Neural cell (in vitro differentiated cells): ENCODE measurements around the gene GNAI1. TPM values are rescaled to one million over a fixed set of nuclear protein-coding genes. Genes with fewer than 3 reads are reported as not detected.

Source experiments
- H2AFZ ChIP-seq: fragments of 200-600, 300-800 bp; sonication (generic), shearing (Covaris generic); 2 replicates; pipeline ENCODE4 v1.6.0; 2014; ENCODE audit warnings: low read depth, mild to moderate bottlenecking, antibody characterized with exemption, low read length, moderate library complexity
- H3F3A ChIP-seq: fragments of 200-600 bp; shearing (Covaris generic); 2 replicates; pipeline ENCODE4 v1.6.1; 2016; ENCODE audit warnings: mild to moderate bottlenecking, moderate library complexity, mixed read lengths, antibody characterized with exemption, low read length; ENCODE audit not compliant: insufficient read depth, poor library complexity, severe bottlenecking
- H3K27ac ChIP-seq: fragments of 200-600, 300-800 bp; sonication (generic), shearing (Covaris generic); 2 replicates; pipeline ENCODE4 v1.5.1; 2014; ENCODE audit warnings: mild to moderate bottlenecking, low read length, moderate library complexity
- H3K27me3 ChIP-seq: fragments of 300-800, 200-600 bp; sonication (generic), shearing (Covaris generic); 2 replicates; pipeline ENCODE4 v1.6.0; 2014; ENCODE audit warnings: mild to moderate bottlenecking, low read depth, low read length, moderate library complexity; ENCODE audit not compliant: insufficient read depth
- H3K36me3 ChIP-seq: fragments of 300-800, 200-600 bp; sonication (generic), shearing (Covaris generic); 2 replicates; pipeline ENCODE4 v1.5.1; 2014; ENCODE audit warnings: mild to moderate bottlenecking, antibody characterized with exemption, low read length, moderate library complexity; ENCODE audit not compliant: insufficient read depth
- H3K4me2 ChIP-seq: fragments of 300-800, 200-600 bp; sonication (generic), shearing (Covaris generic); 2 replicates; pipeline ENCODE4 v1.6.0; 2014; ENCODE audit warnings: mild to moderate bottlenecking, low read length
- H3K4me3 ChIP-seq: fragments of 300-800, 200-600 bp; sonication (generic), shearing (Covaris generic); 2 replicates; pipeline ENCODE4 v1.5.1; 2014; ENCODE audit warnings: mild to moderate bottlenecking, low read length, moderate library complexity
- H3K79me2 ChIP-seq: fragments of 200-600 bp; shearing (Covaris generic); replicated peaks from 2 replicates; pipeline ENCODE4 v1.6.0; 2014; ENCODE audit warnings: mild to moderate bottlenecking, low read length, moderate library complexity; ENCODE audit not compliant: insufficient read depth
- H3K9ac ChIP-seq: fragments of 300-800, 200-600 bp; sonication (generic), shearing (Covaris generic); 2 replicates; pipeline ENCODE4 v1.6.1; 2016; ENCODE audit warnings: mild to moderate bottlenecking, low read length, mixed read lengths
- H3K9me2 ChIP-seq: fragments of 200-600 bp; shearing (Covaris generic); 2 replicates; pipeline ENCODE4 v1.6.1; 2016; ENCODE audit warnings: mild to moderate bottlenecking, low read length, mixed read lengths; ENCODE audit not compliant: insufficient read depth
- H3K9me3 ChIP-seq: fragments of 200-600, 300-800 bp; sonication (generic), shearing (Covaris generic); 2 replicates; pipeline ENCODE4 v1.6.1; 2016; ENCODE audit warnings: mild to moderate bottlenecking, mixed run types, low read length, moderate library complexity, mixed read lengths
- H4K20me1 ChIP-seq: fragments of 200-600 bp; shearing (Covaris generic); 2 replicates; pipeline ENCODE4 v1.6.1; 2016; ENCODE audit warnings: mild to moderate bottlenecking, mixed run types; ENCODE audit not compliant: insufficient read depth
- CTCF ChIP-seq: fragments of 450-650 bp; IDR thresholded peaks from 2 replicates; pipeline ENCODE4 v1.5.1; 2014; ENCODE audit warnings: antibody characterized with exemption, mild to moderate bottlenecking, moderate library complexity; ENCODE audit not compliant: poor library complexity, severe bottlenecking
- EP300 ChIP-seq: fragments of 450-650 bp; conservative IDR thresholded peaks from 2 replicates; pipeline ENCODE4 v1.6.1; 2014; ENCODE audit warnings: antibody characterized with exemption, mild to moderate bottlenecking, moderate library complexity; ENCODE audit not compliant: poor library complexity, severe bottlenecking
- EZH2 ChIP-seq: fragments of 200-600, 300-800 bp; shearing (Covaris generic), sonication (generic); IDR thresholded peaks from 2 replicates; pipeline ENCODE4 v1.6.1; 2014; ENCODE audit warnings: antibody characterized with exemption, low read length, borderline replicate concordance, mild to moderate bottlenecking; ENCODE audit not compliant: insufficient read depth, poor library complexity, severe bottlenecking
- MXI1 ChIP-seq: fragments of 450-650 bp; conservative IDR thresholded peaks from 2 replicates; pipeline ENCODE4 v1.6.1; 2014; ENCODE audit warnings: antibody characterized with exemption, mild to moderate bottlenecking; ENCODE audit not compliant: poor library complexity, severe bottlenecking
- POLR2AphosphoS5 ChIP-seq: IDR thresholded peaks from 2 replicates; pipeline ENCODE4 v1.6.1; 2012
- RAD21 ChIP-seq: fragments of 450-650 bp; conservative IDR thresholded peaks from 2 replicates; pipeline ENCODE4 v1.6.1; 2014; ENCODE audit warnings: antibody characterized with exemption, mild to moderate bottlenecking, moderate library complexity
- REST ChIP-seq: IDR thresholded peaks from 2 replicates; pipeline ENCODE4 v1.6.1; 2012; ENCODE audit warnings: borderline replicate concordance
- SMC3 ChIP-seq: fragments of 450-650 bp; conservative IDR thresholded peaks from 2 replicates; pipeline ENCODE4 v1.6.1; 2014; ENCODE audit warnings: antibody characterized with exemption, mild to moderate bottlenecking, moderate library complexity; ENCODE audit not compliant: poor library complexity
- TAF1 ChIP-seq: IDR thresholded peaks from 2 replicates; pipeline ENCODE4 v1.6.1; 2012; ENCODE audit warnings: low read depth
- polyA plus RNA-seq: library from polyadenylated mRNA; depleted of rRNA; stranded (reverse); fragments of >200 nt; gene quantifications from 2 replicates; pipeline ENCODE4 v1.2.3, GENCODE V29; 2014

The GNAI1 gene
- polyA plus RNA-seq, 1 donor from 2014 or later = 69.3 TPM

GRCh38 chr7:80175744-80176143, 41.1 kb downstream of the GNAI1 start:
- TF ChIP-seq REST = no peak
- TF ChIP-seq RAD21 = no peak
- TF ChIP-seq CTCF = no peak
- TF ChIP-seq EZH2 = no peak
- no peak for TF ChIP-seq MXI1
- TF ChIP-seq POLR2AphosphoS5 = no peak
- TF ChIP-seq SMC3 = no peak
- TF ChIP-seq TAF1 = no peak
- TF ChIP-seq EP300 = no peak
- Histone ChIP-seq H3K4me3 (no peak overlapping the region), H3K9me2 (no peaks in the 10 kb centered on the region), H3K27me3 (no peaks in the 10 kb centered on the region), H3K79me2 (peaks cover 4% of the 10 kb centered on the region), H3K27ac (no peak overlapping the region), H3K9me3 (no peaks in the 10 kb centered on the region), H3F3A (no peaks in the 10 kb centered on the region), H3K36me3 (no peaks in the 10 kb centered on the region), H3K4me2 (no peak overlapping the region), H2AFZ (no peak overlapping the region), H3K9ac (no peak overlapping the region), H4K20me1 (no peaks in the 10 kb centered on the region)

- Histone ChIP-seq H3K9me2 (no peaks in the 10 kb centered on the region), H3K4me2 (no peak overlapping the region), H3K9ac (no peak overlapping the region), H3K27ac (no peak overlapping the region), H3F3A (no peaks in the 10 kb centered on the region), H4K20me1 (no peaks in the 10 kb centered on the region), H3K27me3 (no peaks in the 10 kb centered on the region), H3K79me2 (no peaks in the 10 kb centered on the region), H2AFZ (no peak overlapping the region), H3K36me3 (no peaks in the 10 kb centered on the region), H3K4me3 (no peak overlapping the region), H3K9me3 (no peaks in the 10 kb centered on the region)
- no peak for TF ChIP-seq EP300
- no peak for TF ChIP-seq REST
These were observed 46.8 kb downstream of the GNAI1 start for GRCh38 chr7:80181411-80181810.
